ENCODE measurements around the gene IL10RB. TPM values are rescaled to one million over a fixed set of nuclear protein-coding genes. Genes with fewer than 3 reads are reported as not detected.
A peak's percentile ranks its signal among the peaks of the same experiment; 100 is the strongest.

IL10RB gene
- total and polyA plus RNA-seq, 2 donors (not counting 1 experiment from before 2014, with no cell fraction given): 29.3 to 32.5 TPM

GRCh38 chr21:33305938-33306337 lies 39.8 kb downstream of the IL10RB start:
- no peak overlapping the region for H3K27ac Mint-ChIP-seq
- Histone ChIP-seq H3K4me3 (ENCODE audit: control extremely low read depth in 1 of 5, extremely low read depth in 1 of 5, insufficient read depth in 1 of 5, low read depth in 2 of 5, low read length in 4 of 5) (no peak overlapping the region), H3K9ac (ENCODE audit: low read length) (no peak overlapping the region), H3K4me1 (ENCODE audit: control insufficient read depth in 2 of 2, insufficient read depth in 2 of 2, low read length in 2 of 2) (peaks cover 35 to 40% of the 10 kb centered on the region in 2 donors), H3K9me3 (ENCODE audit: control extremely low read depth in 1 of 3, control insufficient read depth in 2 of 3, insufficient read depth in 1 of 3, low read length in 2 of 3) (peaks cover 0 to 2% (median 0%) of the 10 kb centered on the region in 3 donors), H3K4me2 (replicated peaks; ENCODE audit: low read depth, low read length, poor library complexity, severe bottlenecking) (no peak overlapping the region), H3K36me3 (replicated peaks in 1 of 2; ENCODE audit: control extremely low read depth in 1 of 2, control insufficient read depth in 1 of 2, extremely low read depth in 1 of 2, insufficient read depth in 2 of 2, low read length in 1 of 2) (no peaks in the 10 kb centered on the region), H3K27ac (ENCODE audit: low read length in 2 of 2) (no peak overlapping the region), H3K27me3 (replicated peaks in 1 of 4; ENCODE audit: control extremely low read depth in 1 of 4, control insufficient read depth in 3 of 4, insufficient read depth in 4 of 4, low read length in 3 of 4) (no peaks in the 10 kb centered on the region), H4K20me1 (ENCODE audit: control insufficient read depth, insufficient read depth, low read length, poor library complexity, severe bottlenecking) (no peaks in the 10 kb centered on the region), H3K79me2 (ENCODE audit: control insufficient read depth, insufficient read depth, low read length) (peaks cover 4% of the 10 kb centered on the region), H2AFZ (ENCODE audit: insufficient read depth, low read depth, low read length, poor library complexity, severe bottlenecking) (no peak overlapping the region)
- H3K27me3 Mint-ChIP-seq: no peaks in the 10 kb centered on the region
- no peaks in the 10 kb centered on the region for H3K9me3 Mint-ChIP-seq (ENCODE audit: insufficient read depth)
- no peak overlapping the region for H3K4me3 Mint-ChIP-seq
- H3K4me1 Mint-ChIP-seq: peaks cover 53% of the 10 kb centered on the region
- ChIA-PET CTCF (no interaction called here), POLR2A (no interaction called here)
- no CpG with 5 or more reads among the region's 2 CpGs for WGBS (ENCODE audit: insufficient coverage)
- ATAC-seq (ENCODE audit: low read depth) (no peak), DNase-seq (no peak)
- TF ChIP-seq, protein P1, sequence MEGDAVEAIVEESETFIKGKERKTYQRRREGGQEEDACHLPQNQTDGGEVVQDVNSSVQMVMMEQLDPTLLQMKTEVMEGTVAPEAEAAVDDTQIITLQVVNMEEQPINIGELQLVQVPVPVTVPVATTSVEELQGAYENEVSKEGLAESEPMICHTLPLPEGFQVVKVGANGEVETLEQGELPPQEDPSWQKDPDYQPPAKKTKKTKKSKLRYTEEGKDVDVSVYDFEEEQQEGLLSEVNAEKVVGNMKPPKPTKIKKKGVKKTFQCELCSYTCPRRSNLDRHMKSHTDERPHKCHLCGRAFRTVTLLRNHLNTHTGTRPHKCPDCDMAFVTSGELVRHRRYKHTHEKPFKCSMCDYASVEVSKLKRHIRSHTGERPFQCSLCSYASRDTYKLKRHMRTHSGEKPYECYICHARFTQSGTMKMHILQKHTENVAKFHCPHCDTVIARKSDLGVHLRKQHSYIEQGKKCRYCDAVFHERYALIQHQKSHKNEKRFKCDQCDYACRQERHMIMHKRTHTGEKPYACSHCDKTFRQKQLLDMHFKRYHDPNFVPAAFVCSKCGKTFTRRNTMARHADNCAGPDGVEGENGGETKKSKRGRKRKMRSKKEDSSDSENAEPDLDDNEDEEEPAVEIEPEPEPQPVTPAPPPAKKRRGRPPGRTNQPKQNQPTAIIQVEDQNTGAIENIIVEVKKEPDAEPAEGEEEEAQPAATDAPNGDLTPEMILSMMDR (IDR thresholded peaks at IDR 0.05): no peak
- TF ChIP-seq EZH2 (IDR thresholded peaks at IDR 0.05; ENCODE audit: borderline replicate concordance, insufficient read depth, low read depth, low read length, poor library complexity, severe bottlenecking): no peak
- intact Hi-C loops (cut with micrococcal nuclease): no loop called here

DNA sequence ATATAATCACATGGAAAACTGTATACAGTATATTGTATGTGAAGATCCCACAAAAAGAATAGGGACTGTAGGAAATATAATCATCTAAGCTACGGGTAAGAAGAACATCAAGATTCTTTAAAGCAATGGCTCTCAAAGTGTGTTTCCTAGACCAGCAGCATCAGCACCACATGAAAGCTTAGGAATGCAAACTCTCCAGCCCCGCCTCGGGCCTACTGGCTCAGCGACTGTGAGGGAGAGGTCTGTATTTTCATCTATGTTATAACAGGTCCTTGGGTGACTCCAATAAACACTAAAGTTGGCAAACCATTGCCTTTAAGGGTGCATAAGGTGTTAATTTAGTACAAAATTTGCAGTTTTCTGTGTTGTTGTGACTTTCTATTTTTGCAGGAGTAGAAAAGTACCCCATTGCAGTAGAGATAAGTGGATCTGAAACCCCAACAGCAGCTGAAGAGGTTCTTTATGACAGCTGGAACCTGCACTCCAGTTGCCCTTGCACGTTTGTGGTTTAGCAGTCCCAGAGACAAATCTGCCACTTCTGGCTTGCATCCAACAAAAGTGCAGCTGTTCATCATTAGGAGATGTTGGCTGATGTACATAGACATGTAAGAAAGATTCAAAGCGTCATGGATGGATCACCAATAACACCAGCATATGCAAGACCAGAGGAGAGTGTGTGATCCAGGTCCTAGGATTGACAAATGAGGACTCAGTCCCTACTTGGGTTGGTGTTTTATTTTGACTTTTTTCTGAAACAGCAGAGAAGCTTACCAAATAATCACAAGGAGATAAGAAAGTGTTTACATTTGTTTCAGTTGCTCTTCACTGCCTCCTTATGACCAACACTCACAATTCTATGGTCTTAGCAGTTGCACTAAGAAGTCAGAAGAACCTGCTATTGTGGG lies 42.7 kb downstream of the IL10RB start:
- H3K27ac ChIP-seq (ENCODE audit: low read length in 2 of 2): peak overlapping the region in 1 of 2 donors; percentile 3
- ChIA-PET POLR2A (interaction anchor here (0.6 to 1.5 kb wide), 3 partner anchors 12 to 94 kb away, joined by 3 read pairs; partner anchors contain the start of gene IFNGR2), CTCF (interaction anchor here (0.8 to 1.9 kb wide), 10 partner anchors 9 to 112 kb away, joined by 3 to 8 read pairs (median 4); partner anchors contain the start of gene IL10RB)
- no peak overlapping the region for H3K4me3 ChIP-seq (ENCODE audit: control extremely low read depth in 1 of 5, extremely low read depth in 1 of 5, insufficient read depth in 1 of 5, low read depth in 2 of 5, low read length in 4 of 5)
- intact Hi-C loops (cut with micrococcal nuclease): no loop called here
- H3K4me1 ChIP-seq (ENCODE audit: control insufficient read depth in 2 of 2, insufficient read depth in 2 of 2, low read length in 2 of 2): peaks cover 30 to 32% of the 10 kb centered on the region in 2 donors
- no peaks in the 10 kb centered on the region for H3K79me2 ChIP-seq (ENCODE audit: control insufficient read depth, insufficient read depth, low read length)
- H3K9ac ChIP-seq (ENCODE audit: low read length): no peak overlapping the region
- H2AFZ ChIP-seq (ENCODE audit: insufficient read depth, low read depth, low read length, poor library complexity, severe bottlenecking): no peak overlapping the region
- H3K9me3 ChIP-seq (ENCODE audit: control extremely low read depth in 1 of 3, control insufficient read depth in 2 of 3, insufficient read depth in 1 of 3, low read length in 2 of 3): peaks cover 0 to 2% (median 0%) of the 10 kb centered on the region in 3 donors
- H3K4me2 ChIP-seq (replicated peaks; ENCODE audit: low read depth, low read length, poor library complexity, severe bottlenecking): peak overlapping the region; percentile 42
- H4K20me1 ChIP-seq (ENCODE audit: control insufficient read depth, insufficient read depth, low read length, poor library complexity, severe bottlenecking): no peaks in the 10 kb centered on the region
- peak overlapping the region; percentile 0 for H3K4me3 Mint-ChIP-seq
- no peaks in the 10 kb centered on the region for H3K27me3 ChIP-seq (replicated peaks in 1 of 4; ENCODE audit: control extremely low read depth in 1 of 4, control insufficient read depth in 3 of 4, insufficient read depth in 4 of 4, low read length in 3 of 4)
- TF ChIP-seq, protein P1 (IDR thresholded peaks at IDR 0.05): no peak
- no peak for TF ChIP-seq EZH2 (IDR thresholded peaks at IDR 0.05; ENCODE audit: borderline replicate concordance, insufficient read depth, low read depth, low read length, poor library complexity, severe bottlenecking)
- peak overlapping the region; percentile 28 for H3K27ac Mint-ChIP-seq
- DNase-seq (peak; percentile 65), ATAC-seq (ENCODE audit: low read depth) (peak; percentile 82)
- H3K4me1 Mint-ChIP-seq: peaks cover 50% of the 10 kb centered on the region
- H3K27me3 Mint-ChIP-seq: no peaks in the 10 kb centered on the region
- no peaks in the 10 kb centered on the region for H3K9me3 Mint-ChIP-seq (ENCODE audit: insufficient read depth)
- WGBS (ENCODE audit: insufficient coverage): 0% methylated on average over 1 of the region's 6 CpGs
- no peaks in the 10 kb centered on the region for H3K36me3 ChIP-seq (replicated peaks in 1 of 2; ENCODE audit: control extremely low read depth in 1 of 2, control insufficient read depth in 1 of 2, extremely low read depth in 1 of 2, insufficient read depth in 2 of 2, low read length in 1 of 2)
